ENCODE data around the gene TMEM200B. TPM values are rescaled to one million over a fixed set of nuclear protein-coding genes. Genes with fewer than 3 reads are reported as not detected.

TMEM200B gene
- total and polyA plus RNA-seq, 2 experiments from 2014 or later = 4.9 to 8.7 TPM

DNA sequence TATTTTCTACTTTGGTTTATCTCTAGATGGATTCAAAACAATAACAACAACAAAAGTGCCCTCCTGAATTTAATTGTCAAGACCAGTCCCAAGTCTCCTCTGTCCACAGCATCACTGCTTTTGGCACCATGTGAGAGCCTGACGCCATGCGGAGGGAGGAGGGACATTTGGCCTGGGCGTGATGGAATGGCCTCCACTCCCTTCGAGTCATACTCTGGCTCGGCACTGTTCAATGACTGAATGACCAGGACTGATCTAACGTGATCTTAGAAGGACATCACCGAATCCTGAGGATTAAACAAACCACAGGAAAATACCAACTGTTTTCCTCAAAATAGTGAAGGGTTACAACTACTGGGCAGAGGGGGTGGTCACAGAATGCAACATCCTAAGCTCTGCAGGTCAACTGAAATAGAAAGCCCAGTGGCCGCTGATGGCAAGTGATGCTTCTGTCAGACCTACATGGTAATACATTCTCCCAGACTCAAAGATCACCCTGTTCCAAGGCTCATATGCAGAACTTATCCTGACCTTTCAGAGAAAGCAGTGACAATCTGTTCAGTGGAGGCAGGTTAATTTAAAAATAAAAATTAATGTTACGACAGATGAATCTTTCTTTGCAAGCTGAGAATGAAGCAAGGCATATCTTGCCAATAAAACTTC is 38.9 kb upstream of the TMEM200B start (continued):
- TF ChIP-seq, protein P1, sequence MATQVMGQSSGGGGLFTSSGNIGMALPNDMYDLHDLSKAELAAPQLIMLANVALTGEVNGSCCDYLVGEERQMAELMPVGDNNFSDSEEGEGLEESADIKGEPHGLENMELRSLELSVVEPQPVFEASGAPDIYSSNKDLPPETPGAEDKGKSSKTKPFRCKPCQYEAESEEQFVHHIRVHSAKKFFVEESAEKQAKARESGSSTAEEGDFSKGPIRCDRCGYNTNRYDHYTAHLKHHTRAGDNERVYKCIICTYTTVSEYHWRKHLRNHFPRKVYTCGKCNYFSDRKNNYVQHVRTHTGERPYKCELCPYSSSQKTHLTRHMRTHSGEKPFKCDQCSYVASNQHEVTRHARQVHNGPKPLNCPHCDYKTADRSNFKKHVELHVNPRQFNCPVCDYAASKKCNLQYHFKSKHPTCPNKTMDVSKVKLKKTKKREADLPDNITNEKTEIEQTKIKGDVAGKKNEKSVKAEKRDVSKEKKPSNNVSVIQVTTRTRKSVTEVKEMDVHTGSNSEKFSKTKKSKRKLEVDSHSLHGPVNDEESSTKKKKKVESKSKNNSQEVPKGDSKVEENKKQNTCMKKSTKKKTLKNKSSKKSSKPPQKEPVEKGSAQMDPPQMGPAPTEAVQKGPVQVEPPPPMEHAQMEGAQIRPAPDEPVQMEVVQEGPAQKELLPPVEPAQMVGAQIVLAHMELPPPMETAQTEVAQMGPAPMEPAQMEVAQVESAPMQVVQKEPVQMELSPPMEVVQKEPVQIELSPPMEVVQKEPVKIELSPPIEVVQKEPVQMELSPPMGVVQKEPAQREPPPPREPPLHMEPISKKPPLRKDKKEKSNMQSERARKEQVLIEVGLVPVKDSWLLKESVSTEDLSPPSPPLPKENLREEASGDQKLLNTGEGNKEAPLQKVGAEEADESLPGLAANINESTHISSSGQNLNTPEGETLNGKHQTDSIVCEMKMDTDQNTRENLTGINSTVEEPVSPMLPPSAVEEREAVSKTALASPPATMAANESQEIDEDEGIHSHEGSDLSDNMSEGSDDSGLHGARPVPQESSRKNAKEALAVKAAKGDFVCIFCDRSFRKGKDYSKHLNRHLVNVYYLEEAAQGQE (IDR thresholded peaks at IDR 0.05; ENCODE audit: unreplicated experiment) = no peak
- TF ChIP-seq ZNF114 (CRISPR knock-in tag; IDR thresholded peaks at IDR 0.05) (no peak), NANOG (IDR thresholded peaks at IDR 0.05; ENCODE audit: borderline replicate concordance) (no peak)
- TF ChIP-seq, protein P2, sequence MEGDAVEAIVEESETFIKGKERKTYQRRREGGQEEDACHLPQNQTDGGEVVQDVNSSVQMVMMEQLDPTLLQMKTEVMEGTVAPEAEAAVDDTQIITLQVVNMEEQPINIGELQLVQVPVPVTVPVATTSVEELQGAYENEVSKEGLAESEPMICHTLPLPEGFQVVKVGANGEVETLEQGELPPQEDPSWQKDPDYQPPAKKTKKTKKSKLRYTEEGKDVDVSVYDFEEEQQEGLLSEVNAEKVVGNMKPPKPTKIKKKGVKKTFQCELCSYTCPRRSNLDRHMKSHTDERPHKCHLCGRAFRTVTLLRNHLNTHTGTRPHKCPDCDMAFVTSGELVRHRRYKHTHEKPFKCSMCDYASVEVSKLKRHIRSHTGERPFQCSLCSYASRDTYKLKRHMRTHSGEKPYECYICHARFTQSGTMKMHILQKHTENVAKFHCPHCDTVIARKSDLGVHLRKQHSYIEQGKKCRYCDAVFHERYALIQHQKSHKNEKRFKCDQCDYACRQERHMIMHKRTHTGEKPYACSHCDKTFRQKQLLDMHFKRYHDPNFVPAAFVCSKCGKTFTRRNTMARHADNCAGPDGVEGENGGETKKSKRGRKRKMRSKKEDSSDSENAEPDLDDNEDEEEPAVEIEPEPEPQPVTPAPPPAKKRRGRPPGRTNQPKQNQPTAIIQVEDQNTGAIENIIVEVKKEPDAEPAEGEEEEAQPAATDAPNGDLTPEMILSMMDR (conservative IDR thresholded peaks at IDR 0.05; ENCODE audit: low read depth in 2 of 2) = no peak

DNA sequence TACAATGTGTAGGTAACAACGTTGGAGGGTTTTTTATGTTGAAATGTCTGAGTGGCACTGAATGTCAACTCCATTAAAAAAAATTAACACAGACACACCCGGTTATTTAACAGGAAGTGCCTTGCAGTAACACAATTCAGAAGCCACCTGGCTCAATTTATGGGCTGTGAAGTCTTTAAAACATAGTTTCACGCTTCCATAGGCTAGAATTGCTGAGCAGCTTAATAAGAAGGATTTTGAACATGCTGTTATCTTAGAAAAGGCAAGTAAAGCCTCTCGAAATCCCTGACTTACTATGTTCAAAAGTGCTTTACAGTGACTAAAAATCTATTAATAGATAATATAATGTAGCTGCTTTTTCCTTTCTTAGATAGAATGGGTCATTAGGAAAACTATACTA is 38.3 kb upstream of the TMEM200B start:
- no peaks in the 10 kb centered on the region for H3K9me3 Mint-ChIP-seq
- no peak overlapping the region for H3K4me3 ChIP-seq
- ATAC-seq (no peak), DNase-seq (ENCODE audit: low spot score) (no peak)
- H3K9me2 ChIP-seq (ENCODE audit: insufficient read depth) = no peaks in the 10 kb centered on the region
- no peak overlapping the region for H2AFZ ChIP-seq
- H3K4me2 ChIP-seq = peak overlapping the region; percentile 17; the same call in 1 of the 2 replicates
- peaks cover 62% of the 10 kb centered on the region for H3K4me1 Mint-ChIP-seq
- H3K36me3 ChIP-seq (ENCODE audit: insufficient read depth) = peaks cover 26% of the 10 kb centered on the region
- peaks cover 28% of the 10 kb centered on the region for H4K20me1 ChIP-seq (replicated peaks; ENCODE audit: insufficient read depth)
- 0 out of 2 replicates have a peak, but pooled peaks cover 12% of the 10 kb centered on the region for H3F3A ChIP-seq (replicated peaks; ENCODE audit: low read depth)
- H3K27me3 ChIP-seq (ENCODE audit: insufficient read depth) = no peaks in the 10 kb centered on the region
- H3K27ac Mint-ChIP-seq = no peak overlapping the region
- peaks cover 59% of the 10 kb centered on the region for H3K36me3 Mint-ChIP-seq (ENCODE audit: low read depth)
- peaks cover 55% of the 10 kb centered on the region for H3K4me1 ChIP-seq (ENCODE audit: insufficient read depth)
- H3K27ac ChIP-seq (ENCODE audit: low read depth) = peak overlapping the region; percentile 65
- peaks cover 6% of the 10 kb centered on the region for H3K27me3 Mint-ChIP-seq (ENCODE audit: insufficient read depth, low read depth, poor library complexity)
- peaks cover 71% of the 10 kb centered on the region for H3K79me2 ChIP-seq (replicated peaks; ENCODE audit: insufficient read depth)
- H3K4me3 Mint-ChIP-seq = no peak overlapping the region
- TF ChIP-seq ZNF114 (CRISPR knock-in tag; IDR thresholded peaks at IDR 0.05) = no peak
- no peak for TF ChIP-seq NANOG (IDR thresholded peaks at IDR 0.05; ENCODE audit: borderline replicate concordance)
- no peak for TF ChIP-seq CREB1 (CRISPR knock-in tag; IDR thresholded peaks at IDR 0.05; ENCODE audit: low read depth)
- TF ChIP-seq JUNB (IDR thresholded peaks at IDR 0.05; ENCODE audit: unreplicated experiment) = no peak
- TF ChIP-seq, protein P2 (conservative IDR thresholded peaks at IDR 0.05; ENCODE audit: low read depth in 2 of 2) = no peak
- TF ChIP-seq, protein P1 (IDR thresholded peaks at IDR 0.05; ENCODE audit: unreplicated experiment) = no peak
- TF ChIP-seq, protein P3, sequence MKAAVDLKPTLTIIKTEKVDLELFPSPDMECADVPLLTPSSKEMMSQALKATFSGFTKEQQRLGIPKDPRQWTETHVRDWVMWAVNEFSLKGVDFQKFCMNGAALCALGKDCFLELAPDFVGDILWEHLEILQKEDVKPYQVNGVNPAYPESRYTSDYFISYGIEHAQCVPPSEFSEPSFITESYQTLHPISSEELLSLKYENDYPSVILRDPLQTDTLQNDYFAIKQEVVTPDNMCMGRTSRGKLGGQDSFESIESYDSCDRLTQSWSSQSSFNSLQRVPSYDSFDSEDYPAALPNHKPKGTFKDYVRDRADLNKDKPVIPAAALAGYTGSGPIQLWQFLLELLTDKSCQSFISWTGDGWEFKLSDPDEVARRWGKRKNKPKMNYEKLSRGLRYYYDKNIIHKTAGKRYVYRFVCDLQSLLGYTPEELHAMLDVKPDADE (IDR thresholded peaks at IDR 0.05) = no peak
- TF ChIP-seq POLR2AphosphoS5 (IDR thresholded peaks at IDR 0.05; ENCODE audit: low read depth) = no peak
- TF ChIP-seq STAT1 (IDR thresholded peaks at IDR 0.05; ENCODE audit: unreplicated experiment) = no peak

Data from GM23338 (cell line).